Vagina (tissue), 2 donors: ENCODE results near the gene MBNL2. TPM values are rescaled to one million over a fixed set of nuclear protein-coding genes. Genes with fewer than 3 reads are reported as not detected.
A peak's percentile ranks its signal among the peaks of the same experiment; 100 is the strongest.

ENCODE experiments used
- DNase-seq, 2 donors: peaks; one replicate each; pipeline ENCODE4 v3.0.0-alpha.2; 2017; ENCODE audit errors: extremely low spot score in 2 of 2
- H3K27ac ChIP-seq: fragments of 200-600 bp; sonication (generic); one replicate; pipeline ENCODE4 v1.5.1; 2019
- H3K27me3 ChIP-seq: fragments of 200-600 bp; sonication (generic); one replicate; pipeline ENCODE4 v1.5.1; 2019
- H3K36me3 ChIP-seq, 2 donors: fragments of 200-600 bp; sonication (generic); one replicate each; pipeline ENCODE4 v1.5.1; 2017 to 2019
- H3K4me1 ChIP-seq: fragments of 200-600 bp; sonication (generic); one replicate; pipeline ENCODE4 v1.5.1; 2019
- H3K4me3 ChIP-seq, 2 donors: fragments of 200-600 bp; sonication (generic); 1 replicate in 1 of 2; 2 replicates in 1 of 2; pipeline ENCODE4 v1.5.1; 2016 to 2019
- H3K9me3 ChIP-seq: fragments of 200-600 bp; sonication (generic); one replicate; pipeline ENCODE4 v1.5.1; 2019
- CTCF ChIP-seq, 3 experiments: fragments of 450-650 bp in 2 of 3; fragments of 200-600 bp in 1 of 3; sonication (generic) in 1 of 3; IDR thresholded peaks; one replicate each; pipeline ENCODE4 v1.5.1; 2017 to 2019; ENCODE audit warnings: antibody characterized with exemption in 3 of 3, mild to moderate bottlenecking in 2 of 3, moderate library complexity in 2 of 3
- POLR2A ChIP-seq, 2 donors: fragments of 450-650 bp; IDR thresholded peaks; one replicate each; pipeline ENCODE4 v1.6.1; 2017; ENCODE audit warnings: antibody characterized with exemption in 2 of 2, mild to moderate bottlenecking in 2 of 2, moderate library complexity in 2 of 2
- POLR2AphosphoS5 ChIP-seq, 2 donors: sonication (generic); formaldehyde crosslinking; IDR thresholded peaks; one replicate each; pipeline ENCODE4 v1.9.0; 2017; ENCODE audit warnings: antibody characterized with exemption in 2 of 2, mild to moderate bottlenecking in 2 of 2, low read depth in 1 of 2; ENCODE audit not compliant: insufficient read depth in 1 of 2
- intact Hi-C: fragments of 100-400 bp; cut with DNase I; formaldehyde crosslinking; loops from one replicate; pipeline ENCODE4 v1.15.1; 2023
- total RNA-seq: library from RNA; depleted of rRNA; stranded (reverse); fragments of >200 nt; gene quantifications from one replicate; pipeline ENCODE4 v1.2.3, GENCODE V29; 2016

The MBNL2 gene
- total RNA-seq, 1 donor from 2014 or later, result 63.1 TPM

- TF ChIP-seq CTCF (IDR thresholded peaks at IDR 0.05) (peak in 1 of 3 experiments; percentile 1), POLR2A (IDR thresholded peaks at IDR 0.05) (no peak), POLR2AphosphoS5 (IDR thresholded peaks at IDR 0.05; ENCODE audit: insufficient read depth in 1 of 2, low read depth in 1 of 2) (no peak)
- intact Hi-C loops, result no loop called here
- Histone ChIP-seq H3K27me3 (no peaks in the 10 kb centered on the region), H3K4me3 (no peak overlapping the region), H3K9me3 (no peaks in the 10 kb centered on the region), H3K36me3 (peaks cover 0 to 9% of the 10 kb centered on the region in 2 donors), H3K4me1 (peaks cover 55% of the 10 kb centered on the region), H3K27ac (peak overlapping the region; percentile 73)
- no peak for DNase-seq
Measured at GRCh38 chr13:97339019-97339987, 117.2 kb downstream of the MBNL2 start.

- H3K27me3 ChIP-seq, result no peaks in the 10 kb centered on the region
- H3K27ac ChIP-seq, result peak overlapping the region; percentile 73
- H3K4me1 ChIP-seq, result peaks cover 57% of the 10 kb centered on the region
- no peaks in the 10 kb centered on the region for H3K9me3 ChIP-seq
- no peak for DNase-seq
- H3K36me3 ChIP-seq, result peaks cover 0 to 9% of the 10 kb centered on the region in 2 donors
- H3K4me3 ChIP-seq, result no peak overlapping the region
- intact Hi-C loops, result loop anchor here (10.0 kb wide), 1 partner anchor 115 kb away; the partner anchor contains the start of gene MBNL2
- TF ChIP-seq POLR2A (IDR thresholded peaks at IDR 0.05) (no peak), CTCF (IDR thresholded peaks at IDR 0.05) (no peak), POLR2AphosphoS5 (IDR thresholded peaks at IDR 0.05; ENCODE audit: insufficient read depth in 1 of 2, low read depth in 1 of 2) (no peak)
Measured at GRCh38 chr13:97339988-97340749, 118.0 kb downstream of the MBNL2 start.

- no peaks in the 10 kb centered on the region for H3K27me3 ChIP-seq
- no peak overlapping the region for H3K4me3 ChIP-seq
- peaks cover 0 to 9% of the 10 kb centered on the region in 2 donors for H3K36me3 ChIP-seq
- intact Hi-C loops, result loop anchor here (10.0 kb wide), 1 partner anchor 116 kb away; the partner anchor contains the start of gene MBNL2
- no peak overlapping the region for H3K27ac ChIP-seq
- peaks cover 52% of the 10 kb centered on the region for H3K4me1 ChIP-seq
- no peak for DNase-seq
- no peaks in the 10 kb centered on the region for H3K9me3 ChIP-seq
- no peak for TF ChIP-seq POLR2A (IDR thresholded peaks at IDR 0.05)
- no peak for TF ChIP-seq CTCF (IDR thresholded peaks at IDR 0.05)
- TF ChIP-seq POLR2AphosphoS5 (IDR thresholded peaks at IDR 0.05; ENCODE audit: insufficient read depth in 1 of 2, low read depth in 1 of 2), result no peak
Measured at GRCh38 chr13:97341135-97341534, 119.0 kb downstream of the MBNL2 start.

GRCh38 chr13:97342136-97342535, 120.0 kb downstream of the MBNL2 start:
- intact Hi-C loops, result loop anchor here (10.0 kb wide), 1 partner anchor 117 kb away; the partner anchor contains the start of gene MBNL2
- H3K27me3 ChIP-seq, result no peaks in the 10 kb centered on the region
- no peaks in the 10 kb centered on the region for H3K9me3 ChIP-seq
- TF ChIP-seq POLR2A (IDR thresholded peaks at IDR 0.05) (no peak), CTCF (IDR thresholded peaks at IDR 0.05) (no peak), POLR2AphosphoS5 (IDR thresholded peaks at IDR 0.05; ENCODE audit: insufficient read depth in 1 of 2, low read depth in 1 of 2) (no peak)
- no peak overlapping the region for H3K27ac ChIP-seq
- H3K4me1 ChIP-seq, result peaks cover 52% of the 10 kb centered on the region
- DNase-seq, result no peak
- H3K36me3 ChIP-seq, result peaks cover 0 to 13% of the 10 kb centered on the region in 2 donors
- no peak overlapping the region for H3K4me3 ChIP-seq
